ENCODE data around the gene SELENBP1.

DNA sequence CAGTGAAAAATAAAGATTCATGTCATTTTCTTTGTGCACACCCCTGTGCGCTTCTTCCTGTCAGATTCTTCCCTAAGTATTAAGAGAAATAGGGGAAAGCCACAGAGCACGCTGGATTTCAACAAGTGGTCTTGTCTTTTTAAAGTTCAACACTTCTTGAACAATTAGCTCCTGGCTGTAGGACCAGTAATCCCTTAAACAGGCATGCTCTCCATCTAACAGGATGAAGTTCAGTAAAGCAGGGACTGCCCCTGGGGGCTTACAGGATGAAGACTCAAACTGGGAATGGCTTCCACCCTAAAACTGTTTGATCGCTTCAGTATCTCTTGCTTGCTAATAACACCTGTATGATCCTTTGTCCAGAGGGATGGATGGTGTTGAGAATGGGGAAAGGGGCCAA lies 31.1 kb upstream of the SELENBP1 start:
- TF ChIP-seq, protein P1, sequence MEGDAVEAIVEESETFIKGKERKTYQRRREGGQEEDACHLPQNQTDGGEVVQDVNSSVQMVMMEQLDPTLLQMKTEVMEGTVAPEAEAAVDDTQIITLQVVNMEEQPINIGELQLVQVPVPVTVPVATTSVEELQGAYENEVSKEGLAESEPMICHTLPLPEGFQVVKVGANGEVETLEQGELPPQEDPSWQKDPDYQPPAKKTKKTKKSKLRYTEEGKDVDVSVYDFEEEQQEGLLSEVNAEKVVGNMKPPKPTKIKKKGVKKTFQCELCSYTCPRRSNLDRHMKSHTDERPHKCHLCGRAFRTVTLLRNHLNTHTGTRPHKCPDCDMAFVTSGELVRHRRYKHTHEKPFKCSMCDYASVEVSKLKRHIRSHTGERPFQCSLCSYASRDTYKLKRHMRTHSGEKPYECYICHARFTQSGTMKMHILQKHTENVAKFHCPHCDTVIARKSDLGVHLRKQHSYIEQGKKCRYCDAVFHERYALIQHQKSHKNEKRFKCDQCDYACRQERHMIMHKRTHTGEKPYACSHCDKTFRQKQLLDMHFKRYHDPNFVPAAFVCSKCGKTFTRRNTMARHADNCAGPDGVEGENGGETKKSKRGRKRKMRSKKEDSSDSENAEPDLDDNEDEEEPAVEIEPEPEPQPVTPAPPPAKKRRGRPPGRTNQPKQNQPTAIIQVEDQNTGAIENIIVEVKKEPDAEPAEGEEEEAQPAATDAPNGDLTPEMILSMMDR (IDR thresholded peaks at IDR 0.05) = no peak
- TF ChIP-seq POLR2A (IDR thresholded peaks at IDR 0.05) = no peak
